Ishikawa (cell line): ENCODE results near the gene ADAMTS18.

Experiments
- CEBPB ChIP-seq: IDR thresholded peaks from 2 replicates; pipeline ENCODE4 v1.6.1; 2012
- CREB1 ChIP-seq: IDR thresholded peaks from 2 replicates; pipeline ENCODE4 v1.6.1; 2012; ENCODE audit warnings: low read depth
- EGR1 ChIP-seq: IDR thresholded peaks from 2 replicates; pipeline ENCODE4 v1.6.1; 2012
- EP300 ChIP-seq: IDR thresholded peaks from 2 replicates; pipeline ENCODE4 v1.6.1; 2012; ENCODE audit warnings: borderline replicate concordance
- FOXM1 ChIP-seq: IDR thresholded peaks from 2 replicates; pipeline ENCODE4 v1.6.1; 2012; ENCODE audit warnings: low read depth, borderline replicate concordance
- NFIC ChIP-seq: IDR thresholded peaks from 2 replicates; pipeline ENCODE4 v1.6.1; 2012
- RAD21 ChIP-seq: IDR thresholded peaks from 2 replicates; pipeline ENCODE4 v1.6.1; 2012; ENCODE audit warnings: low read depth
- TAF1 ChIP-seq: IDR thresholded peaks from 2 replicates; pipeline ENCODE4 v1.6.1; 2012; ENCODE audit warnings: low read depth, mild to moderate bottlenecking
- TCF12 ChIP-seq: IDR thresholded peaks from 2 replicates; pipeline ENCODE4 v1.6.1; 2012; ENCODE audit warnings: low read depth
- TEAD4 ChIP-seq: IDR thresholded peaks from 2 replicates; pipeline ENCODE4 v1.6.1; 2012
- YY1 ChIP-seq: IDR thresholded peaks from 2 replicates; pipeline ENCODE4 v1.6.1; 2012; ENCODE audit warnings: low read depth
- ZBTB7A ChIP-seq: IDR thresholded peaks from 2 replicates; pipeline ENCODE4 v1.6.1; 2012; ENCODE audit warnings: low read depth
- TF ChIP-seq, protein P1 (sequence below): IDR thresholded peaks from 2 replicates; pipeline ENCODE4 v1.6.1; 2012; ENCODE audit warnings: low read depth, mild to moderate bottlenecking
- TF ChIP-seq, protein P2 (sequence below): IDR thresholded peaks from 2 replicates; pipeline ENCODE4 v1.6.1; 2012
- TF ChIP-seq, protein P3 (sequence below): IDR thresholded peaks from 2 replicates; pipeline ENCODE4 v1.6.1; 2012

ADAMTS18 gene

DNA sequence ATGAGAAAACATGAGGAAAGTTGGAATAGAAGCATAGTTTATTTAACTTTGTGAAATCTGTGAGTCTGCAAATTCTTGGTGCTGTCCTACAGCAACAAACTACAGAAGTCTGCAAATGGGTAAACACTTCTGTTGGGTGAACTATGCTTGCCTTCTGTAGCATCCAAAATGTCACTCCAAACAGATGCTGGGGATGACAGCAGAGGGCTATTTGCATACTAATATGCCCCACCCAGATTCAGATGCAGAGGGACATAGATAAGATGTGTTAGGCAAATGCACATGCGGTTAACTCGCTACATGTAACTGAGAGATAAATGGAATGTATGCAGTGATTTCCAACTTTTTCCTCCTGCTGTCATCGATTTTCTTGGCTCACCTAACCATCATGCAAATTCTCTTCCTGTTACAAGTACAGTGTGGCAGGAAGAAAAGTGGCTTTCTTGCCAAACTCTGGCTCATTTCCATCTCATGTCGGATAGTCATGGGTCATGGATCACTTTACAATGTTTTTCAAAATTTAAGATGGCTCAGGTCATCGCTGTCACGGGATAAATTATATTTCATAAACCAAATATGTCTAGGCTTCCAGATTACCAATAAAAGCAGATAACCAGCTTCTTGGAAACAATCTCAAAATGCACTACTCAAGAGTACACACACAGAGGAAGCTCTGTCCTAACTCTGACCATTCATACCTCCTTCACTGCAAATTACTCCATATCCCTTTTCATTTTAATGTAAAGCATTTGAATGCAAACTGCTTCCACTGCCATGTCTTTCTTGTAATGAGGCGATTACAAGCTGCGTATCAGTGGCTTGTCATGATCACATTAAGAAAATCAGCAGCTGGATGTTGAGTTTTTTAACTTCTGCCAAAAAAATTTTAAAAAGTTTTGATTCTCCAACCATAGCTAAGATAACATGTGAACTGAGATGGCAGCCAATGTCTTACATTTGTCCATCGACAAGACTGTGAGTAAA, 47.7 kb downstream of the ADAMTS18 start:
- no peak for TF ChIP-seq RAD21
- no peak for TF ChIP-seq TEAD4
- no peak for TF ChIP-seq TCF12
- TF ChIP-seq, protein P1, sequence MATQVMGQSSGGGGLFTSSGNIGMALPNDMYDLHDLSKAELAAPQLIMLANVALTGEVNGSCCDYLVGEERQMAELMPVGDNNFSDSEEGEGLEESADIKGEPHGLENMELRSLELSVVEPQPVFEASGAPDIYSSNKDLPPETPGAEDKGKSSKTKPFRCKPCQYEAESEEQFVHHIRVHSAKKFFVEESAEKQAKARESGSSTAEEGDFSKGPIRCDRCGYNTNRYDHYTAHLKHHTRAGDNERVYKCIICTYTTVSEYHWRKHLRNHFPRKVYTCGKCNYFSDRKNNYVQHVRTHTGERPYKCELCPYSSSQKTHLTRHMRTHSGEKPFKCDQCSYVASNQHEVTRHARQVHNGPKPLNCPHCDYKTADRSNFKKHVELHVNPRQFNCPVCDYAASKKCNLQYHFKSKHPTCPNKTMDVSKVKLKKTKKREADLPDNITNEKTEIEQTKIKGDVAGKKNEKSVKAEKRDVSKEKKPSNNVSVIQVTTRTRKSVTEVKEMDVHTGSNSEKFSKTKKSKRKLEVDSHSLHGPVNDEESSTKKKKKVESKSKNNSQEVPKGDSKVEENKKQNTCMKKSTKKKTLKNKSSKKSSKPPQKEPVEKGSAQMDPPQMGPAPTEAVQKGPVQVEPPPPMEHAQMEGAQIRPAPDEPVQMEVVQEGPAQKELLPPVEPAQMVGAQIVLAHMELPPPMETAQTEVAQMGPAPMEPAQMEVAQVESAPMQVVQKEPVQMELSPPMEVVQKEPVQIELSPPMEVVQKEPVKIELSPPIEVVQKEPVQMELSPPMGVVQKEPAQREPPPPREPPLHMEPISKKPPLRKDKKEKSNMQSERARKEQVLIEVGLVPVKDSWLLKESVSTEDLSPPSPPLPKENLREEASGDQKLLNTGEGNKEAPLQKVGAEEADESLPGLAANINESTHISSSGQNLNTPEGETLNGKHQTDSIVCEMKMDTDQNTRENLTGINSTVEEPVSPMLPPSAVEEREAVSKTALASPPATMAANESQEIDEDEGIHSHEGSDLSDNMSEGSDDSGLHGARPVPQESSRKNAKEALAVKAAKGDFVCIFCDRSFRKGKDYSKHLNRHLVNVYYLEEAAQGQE, result no peak
- no peak for TF ChIP-seq NFIC
- no peak for TF ChIP-seq EP300
- no peak for TF ChIP-seq CREB1
- TF ChIP-seq, protein P2, sequence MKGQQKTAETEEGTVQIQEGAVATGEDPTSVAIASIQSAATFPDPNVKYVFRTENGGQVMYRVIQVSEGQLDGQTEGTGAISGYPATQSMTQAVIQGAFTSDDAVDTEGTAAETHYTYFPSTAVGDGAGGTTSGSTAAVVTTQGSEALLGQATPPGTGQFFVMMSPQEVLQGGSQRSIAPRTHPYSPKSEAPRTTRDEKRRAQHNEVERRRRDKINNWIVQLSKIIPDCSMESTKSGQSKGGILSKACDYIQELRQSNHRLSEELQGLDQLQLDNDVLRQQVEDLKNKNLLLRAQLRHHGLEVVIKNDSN, result no peak
- TF ChIP-seq, protein P3, sequence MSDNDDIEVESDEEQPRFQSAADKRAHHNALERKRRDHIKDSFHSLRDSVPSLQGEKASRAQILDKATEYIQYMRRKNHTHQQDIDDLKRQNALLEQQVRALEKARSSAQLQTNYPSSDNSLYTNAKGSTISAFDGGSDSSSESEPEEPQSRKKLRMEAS, result no peak

DNA sequence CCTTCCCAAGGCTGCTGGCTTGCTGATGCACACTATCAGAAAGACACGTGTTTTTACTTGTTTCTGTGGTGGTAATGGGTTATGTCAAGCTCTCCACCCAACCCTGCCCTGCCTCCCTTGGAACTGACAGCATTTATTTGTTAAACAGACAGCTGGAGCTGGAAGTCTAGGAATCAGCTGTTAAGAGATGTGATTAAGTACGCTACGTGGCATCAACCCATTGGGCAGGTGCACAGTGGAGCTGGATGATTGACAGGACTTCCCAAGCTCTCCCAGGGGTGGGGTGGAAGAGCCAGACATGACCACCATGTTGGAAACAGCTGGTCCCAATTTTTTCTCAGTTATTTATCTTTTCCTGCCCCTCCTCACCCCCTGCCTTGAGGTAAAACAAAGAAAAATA, 49.4 kb downstream of the ADAMTS18 start:
- TF ChIP-seq ZBTB7A, result no peak
- no peak for TF ChIP-seq YY1
- no peak for TF ChIP-seq TEAD4
- TF ChIP-seq CREB1, result no peak
- TF ChIP-seq, protein P1, result no peak
- TF ChIP-seq, protein P2, result no peak
- no peak for TF ChIP-seq TCF12
- no peak for TF ChIP-seq EGR1
- TF ChIP-seq FOXM1, result no peak

DNA sequence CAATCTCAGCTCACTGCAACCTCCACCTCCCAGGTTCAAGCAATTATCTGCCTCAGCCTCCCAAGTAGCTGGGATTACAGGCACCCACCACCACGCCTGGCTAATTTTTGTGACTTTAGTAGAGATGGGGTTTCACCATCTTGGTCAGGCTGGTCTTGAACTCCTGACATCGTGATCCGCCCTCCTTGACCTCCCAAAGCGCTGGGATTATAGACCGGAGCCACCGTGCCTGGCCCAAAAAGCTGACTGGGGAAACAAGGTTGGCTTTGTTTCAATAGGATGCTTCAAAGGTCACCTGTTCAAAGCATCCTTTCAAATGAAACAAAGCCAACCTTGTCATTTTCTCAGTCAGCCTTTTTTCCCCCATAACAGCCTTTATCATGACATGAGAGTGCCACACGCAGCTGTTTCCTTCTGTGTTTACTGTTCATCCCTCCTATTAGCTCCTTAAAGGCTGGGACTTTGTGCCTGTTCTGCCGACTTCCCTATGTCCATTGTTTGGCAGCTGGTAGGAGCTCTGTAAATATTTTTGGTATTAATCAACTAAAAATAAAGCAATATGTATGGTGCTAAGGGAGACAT, 51.1 kb downstream of the ADAMTS18 start:
- TF ChIP-seq CREB1 (no peak), RAD21 (no peak), YY1 (no peak), TAF1 (no peak), NFIC (no peak), CEBPB (no peak), FOXM1 (no peak), TEAD4 (no peak), EGR1 (no peak), EP300 (no peak), TCF12 (no peak)
- TF ChIP-seq, protein P1, result no peak
- TF ChIP-seq, protein P3, result no peak
- TF ChIP-seq, protein P2, result no peak

DNA sequence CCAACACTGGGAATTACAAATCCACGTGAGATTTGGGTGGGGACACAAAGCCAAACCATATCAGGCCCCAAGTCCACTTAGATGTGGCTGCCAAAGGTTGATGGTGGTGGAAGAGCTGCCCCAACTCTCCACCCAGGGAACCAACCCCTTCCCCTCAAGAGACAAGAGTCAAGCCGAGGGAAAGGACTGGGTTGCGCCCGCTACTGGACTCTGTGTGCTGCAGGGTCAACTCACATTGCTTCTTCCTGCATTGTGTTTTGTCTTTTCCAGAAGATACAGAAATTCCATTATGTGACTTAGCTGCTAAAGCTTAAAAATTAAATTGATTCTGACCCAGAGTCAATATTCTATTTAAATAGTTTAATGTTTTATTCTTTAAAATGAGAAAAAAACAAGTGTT, 58.5 kb downstream of the ADAMTS18 start:
- TF ChIP-seq TEAD4 (no peak), YY1 (no peak), TAF1 (no peak), ZBTB7A (no peak), RAD21 (no peak), EP300 (no peak)
- TF ChIP-seq, protein P2, result no peak
- TF ChIP-seq, protein P1, result no peak
